ENCODE measurements around the gene NONO. TPM values are rescaled to one million over a fixed set of nuclear protein-coding genes. Genes with fewer than 3 reads are reported as not detected.
"Not testable (repeated sequence)": the region's sequence is repeated elsewhere in the genome, so short reads cannot be mapped to it uniquely, and the experiment has no call there.

Gene NONO
- total and polyA plus RNA-seq, 2 experiments from 2014 or later: 175 to 318 TPM

- no peaks in the 10 kb centered on the region for H3K27me3 ChIP-seq
- no peak for DNase-seq (ENCODE audit: low spot score)
- no peaks in the 10 kb centered on the region for H3K4me1 ChIP-seq (ENCODE audit: insufficient read depth)
- TF ChIP-seq EZH2phosphoT487 (IDR thresholded peaks at IDR 0.05; ENCODE audit: low read depth, severe bottlenecking, unreplicated experiment): no peak
- no peak for TF ChIP-seq EZH2 (IDR thresholded peaks at IDR 0.05; ENCODE audit: borderline replicate concordance)
- TF ChIP-seq CTCF (IDR thresholded peaks at IDR 0.05; ENCODE audit: poor library complexity): no peak
- H3K27ac ChIP-seq: no peak overlapping the region
- no peak overlapping the region for H2AFZ ChIP-seq
- H3K79me2 ChIP-seq: peaks cover 12% of the 10 kb centered on the region
- no peak overlapping the region for H3K4me3 ChIP-seq
- H4K20me1 ChIP-seq (ENCODE audit: insufficient read depth, poor library complexity, severe bottlenecking): no peaks in the 10 kb centered on the region
- no peaks in the 10 kb centered on the region for H3K9me3 ChIP-seq (ENCODE audit: low read depth)
- H3K9me2 ChIP-seq (replicated peaks; ENCODE audit: insufficient read depth): no peaks in the 10 kb centered on the region
- 82% methylated on average over 4 of the region's 4 CpGs for WGBS (ENCODE audit: low lambda C conversion rate, missing lambda C conversion rate)
- H3K4me2 ChIP-seq: peak overlapping the region; percentile 37
- no peaks in the 10 kb centered on the region for H3K36me3 ChIP-seq (replicated peaks; ENCODE audit: insufficient read depth, low read depth)
Measured at GRCh38 chrX:71256856-71257255, 26.6 kb upstream of the NONO start.

- H3K9me3 ChIP-seq (ENCODE audit: low read depth); H3K9me2 ChIP-seq (replicated peaks; ENCODE audit: insufficient read depth); H3K27me3 ChIP-seq; H2AFZ ChIP-seq; H3K4me3 ChIP-seq; DNase-seq (ENCODE audit: low spot score); H3K27ac ChIP-seq; H3K4me1 ChIP-seq (ENCODE audit: insufficient read depth); H3K36me3 ChIP-seq (replicated peaks; ENCODE audit: insufficient read depth, low read depth); H4K20me1 ChIP-seq (ENCODE audit: insufficient read depth, poor library complexity, severe bottlenecking); H3K79me2 ChIP-seq; H3K4me2 ChIP-seq: not testable (repeated sequence)
Measured at GRCh38 chrX:71268624-71269023, 14.8 kb upstream of the NONO start.

GRCh38 chrX:71269801-71270395 lies 13.5 kb upstream of the NONO start:
- Histone ChIP-seq H3K4me2 (no peak overlapping the region), H3K79me2 (no peaks in the 10 kb centered on the region), H3K4me1 (ENCODE audit: insufficient read depth) (no peaks in the 10 kb centered on the region), H3K36me3 (replicated peaks; ENCODE audit: insufficient read depth, low read depth) (no peaks in the 10 kb centered on the region), H3K27ac (no peak overlapping the region), H3K27me3 (no peaks in the 10 kb centered on the region), H3K9me3 (ENCODE audit: low read depth) (no peaks in the 10 kb centered on the region), H3K4me3 (no peak overlapping the region), H4K20me1 (ENCODE audit: insufficient read depth, poor library complexity, severe bottlenecking) (no peaks in the 10 kb centered on the region), H2AFZ (no peak overlapping the region), H3K9me2 (replicated peaks; ENCODE audit: insufficient read depth) (no peaks in the 10 kb centered on the region)
- 88% methylated on average over 17 of the region's 19 CpGs for WGBS (ENCODE audit: low lambda C conversion rate, missing lambda C conversion rate)
- TF ChIP-seq CTCF (IDR thresholded peaks at IDR 0.05; ENCODE audit: poor library complexity): no peak
- TF ChIP-seq EZH2phosphoT487 (IDR thresholded peaks at IDR 0.05; ENCODE audit: low read depth, severe bottlenecking, unreplicated experiment): no peak
- TF ChIP-seq EZH2 (IDR thresholded peaks at IDR 0.05; ENCODE audit: borderline replicate concordance): no peak
- DNase-seq (ENCODE audit: low spot score): no peak

GRCh38 chrX:71272313-71272712 lies 11.1 kb upstream of the NONO start:
- not testable (repeated sequence) for H3K79me2 ChIP-seq; H4K20me1 ChIP-seq (ENCODE audit: insufficient read depth, poor library complexity, severe bottlenecking); H2AFZ ChIP-seq; DNase-seq (ENCODE audit: low spot score); H3K27me3 ChIP-seq; H3K4me3 ChIP-seq; H3K4me1 ChIP-seq (ENCODE audit: insufficient read depth); H3K36me3 ChIP-seq (replicated peaks; ENCODE audit: insufficient read depth, low read depth); H3K9me2 ChIP-seq (replicated peaks; ENCODE audit: insufficient read depth); H3K9me3 ChIP-seq (ENCODE audit: low read depth); H3K27ac ChIP-seq; H3K4me2 ChIP-seq
- 61% methylated on average over 2 of the region's 2 CpGs for WGBS (ENCODE audit: low lambda C conversion rate, missing lambda C conversion rate)

- not testable (repeated sequence) for H3K9me2 ChIP-seq (replicated peaks; ENCODE audit: insufficient read depth); H2AFZ ChIP-seq; H3K4me3 ChIP-seq; H3K27ac ChIP-seq; H3K4me1 ChIP-seq (ENCODE audit: insufficient read depth); H3K4me2 ChIP-seq; H3K27me3 ChIP-seq; H3K9me3 ChIP-seq (ENCODE audit: low read depth); H3K36me3 ChIP-seq (replicated peaks; ENCODE audit: insufficient read depth, low read depth); DNase-seq (ENCODE audit: low spot score)
- WGBS (ENCODE audit: low lambda C conversion rate, missing lambda C conversion rate): 96% methylated on average over 11 of the region's 11 CpGs
- Histone ChIP-seq H4K20me1 (ENCODE audit: insufficient read depth, poor library complexity, severe bottlenecking) (peaks cover 22% of the 10 kb centered on the region), H3K79me2 (peaks cover 23% of the 10 kb centered on the region)
Measured at GRCh38 chrX:71281300-71281699, 2.1 kb upstream of the NONO start.
